Upper lobe of left lung (tissue), 6 donors: Measurements from ENCODE around the gene ISM2. TPM values are rescaled to one million over a fixed set of nuclear protein-coding genes. Genes with fewer than 3 reads are reported as not detected.
"Not testable (repeated sequence)": the region's sequence is repeated elsewhere in the genome, so short reads cannot be mapped to it uniquely, and the experiment has no call there.

Experiments
- ATAC-seq, 2 donors: fragments of 200-7000 bp; cut with Tn5 transposase; one replicate each; pipeline ENCODE4 v1.9.1; 2022; ENCODE audit warnings: mild to moderate bottlenecking in 2 of 2, moderate library complexity in 2 of 2; ENCODE audit not compliant: low FRiP score in 2 of 2
- DNase-seq, 2 donors: peaks; one replicate each; pipeline ENCODE4 v3.0.0-alpha.2; 2019 to 2020
- H3K27ac ChIP-seq, 4 donors: fragments of 200-600 bp; sonication (generic); one replicate each; pipeline ENCODE4 v1.5.1; 2016 to 2019
- H3K27me3 ChIP-seq, 4 donors: fragments of 200-600 bp; sonication (generic); one replicate each; pipeline ENCODE4 v1.5.1; 2017 to 2019
- H3K36me3 ChIP-seq, 4 donors: fragments of 200-600 bp; sonication (generic); one replicate each; pipeline ENCODE4 v1.5.1; 2016 to 2019
- H3K4me1 ChIP-seq, 4 donors: fragments of 200-600 bp; sonication (generic); one replicate each; pipeline ENCODE4 v1.5.1; 2018 to 2019
- H3K4me3 ChIP-seq, 4 donors: fragments of 200-600 bp; sonication (generic); one replicate each; pipeline ENCODE4 v1.5.1; 2017 to 2019; ENCODE audit warnings: mild to moderate bottlenecking in 2 of 4, moderate library complexity in 1 of 4
- H3K9me3 ChIP-seq, 4 donors: fragments of 200-600 bp; sonication (generic); one replicate each; pipeline ENCODE4 v1.5.1; 2018 to 2019
- EP300 ChIP-seq, 4 donors: sonication (generic); formaldehyde crosslinking; IDR thresholded peaks; one replicate each; pipeline ENCODE4 v1.5.1; 2017; ENCODE audit warnings: antibody characterized with exemption in 4 of 4, control low read depth in 2 of 4
- POLR2A ChIP-seq, 4 donors: fragments of 450-650 bp; IDR thresholded peaks; one replicate each; pipeline ENCODE4 v1.5.1; 2016 to 2017; ENCODE audit warnings: antibody characterized with exemption in 4 of 4, mild to moderate bottlenecking in 2 of 4
- POLR2AphosphoS5 ChIP-seq, 2 donors: sonication (generic); formaldehyde crosslinking; IDR thresholded peaks; one replicate each; pipeline ENCODE4 v1.5.1; 2017; ENCODE audit warnings: antibody characterized with exemption in 2 of 2
- WGBS, 2 donors: methylation state at CpG; one replicate each; pipeline ENCODE4 v1.1.5; 2017 to 2018; 5-methylcytosine and 5-hydroxymethylcytosine counted together
- total RNA-seq, 6 donors: library from RNA; depleted of rRNA in 4 of 6; stranded (reverse); fragments of >200 nt in 4 of 6; gene quantifications; one replicate each; pipeline versions ENCODE4 v1.1.0 to v1.2.1, GENCODE V29; 2016 to 2021
- TF ChIP-seq, protein P1 (sequence below), 6 experiments: fragments of 450-650 bp in 4 of 6; fragments of 200-600 bp in 2 of 6; sonication (generic) in 2 of 6; IDR thresholded peaks; one replicate each; pipeline ENCODE4 v1.5.1; 2016 to 2019; ENCODE audit warnings: antibody characterized with exemption in 6 of 6
- donor health status: DM: no; HTN: no; CAD: no; lungs with moderate emphysema.
- donor health status: DM: no; HTN: yes; CAD: no; lungs with severe emphysema.

ISM2 gene
- total RNA-seq, 6 donors from 2014 or later: not detected

DNA sequence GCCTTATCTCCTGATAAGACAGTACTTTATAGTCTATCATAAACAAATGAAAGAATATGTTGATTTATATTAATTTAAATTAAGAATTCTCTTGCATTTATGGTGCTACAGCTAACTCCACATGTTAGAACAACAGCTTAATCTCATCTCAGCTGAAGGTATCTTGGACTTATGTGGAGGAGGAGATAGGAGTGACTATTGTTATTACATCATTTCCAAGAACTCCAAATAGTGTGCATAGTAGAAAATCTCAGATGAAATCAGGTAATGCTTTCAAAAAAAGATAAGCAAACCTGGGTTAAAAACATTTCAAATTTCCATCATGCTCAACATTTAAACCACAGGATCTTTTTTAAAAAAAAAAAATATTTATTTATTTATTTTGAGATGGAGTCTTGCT, 31.3 kb upstream of the ISM2 start:
- ATAC-seq: no peak
- no peak for DNase-seq
- Histone ChIP-seq H3K4me3 (no peak overlapping the region), H3K27ac (no peak overlapping the region), H3K27me3 (no peaks in the 10 kb centered on the region), H3K4me1 (no peaks in the 10 kb centered on the region), H3K36me3 (peaks cover 0 to 4% (median 1%) of the 10 kb centered on the region in 4 donors), H3K9me3 (no peaks in the 10 kb centered on the region)
- no peak for TF ChIP-seq EP300 (IDR thresholded peaks at IDR 0.05)
- no peak for TF ChIP-seq POLR2AphosphoS5 (IDR thresholded peaks at IDR 0.05)
- TF ChIP-seq POLR2A (IDR thresholded peaks at IDR 0.05): no peak
- TF ChIP-seq, protein P1, sequence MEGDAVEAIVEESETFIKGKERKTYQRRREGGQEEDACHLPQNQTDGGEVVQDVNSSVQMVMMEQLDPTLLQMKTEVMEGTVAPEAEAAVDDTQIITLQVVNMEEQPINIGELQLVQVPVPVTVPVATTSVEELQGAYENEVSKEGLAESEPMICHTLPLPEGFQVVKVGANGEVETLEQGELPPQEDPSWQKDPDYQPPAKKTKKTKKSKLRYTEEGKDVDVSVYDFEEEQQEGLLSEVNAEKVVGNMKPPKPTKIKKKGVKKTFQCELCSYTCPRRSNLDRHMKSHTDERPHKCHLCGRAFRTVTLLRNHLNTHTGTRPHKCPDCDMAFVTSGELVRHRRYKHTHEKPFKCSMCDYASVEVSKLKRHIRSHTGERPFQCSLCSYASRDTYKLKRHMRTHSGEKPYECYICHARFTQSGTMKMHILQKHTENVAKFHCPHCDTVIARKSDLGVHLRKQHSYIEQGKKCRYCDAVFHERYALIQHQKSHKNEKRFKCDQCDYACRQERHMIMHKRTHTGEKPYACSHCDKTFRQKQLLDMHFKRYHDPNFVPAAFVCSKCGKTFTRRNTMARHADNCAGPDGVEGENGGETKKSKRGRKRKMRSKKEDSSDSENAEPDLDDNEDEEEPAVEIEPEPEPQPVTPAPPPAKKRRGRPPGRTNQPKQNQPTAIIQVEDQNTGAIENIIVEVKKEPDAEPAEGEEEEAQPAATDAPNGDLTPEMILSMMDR (IDR thresholded peaks at IDR 0.05): no peak

DNA sequence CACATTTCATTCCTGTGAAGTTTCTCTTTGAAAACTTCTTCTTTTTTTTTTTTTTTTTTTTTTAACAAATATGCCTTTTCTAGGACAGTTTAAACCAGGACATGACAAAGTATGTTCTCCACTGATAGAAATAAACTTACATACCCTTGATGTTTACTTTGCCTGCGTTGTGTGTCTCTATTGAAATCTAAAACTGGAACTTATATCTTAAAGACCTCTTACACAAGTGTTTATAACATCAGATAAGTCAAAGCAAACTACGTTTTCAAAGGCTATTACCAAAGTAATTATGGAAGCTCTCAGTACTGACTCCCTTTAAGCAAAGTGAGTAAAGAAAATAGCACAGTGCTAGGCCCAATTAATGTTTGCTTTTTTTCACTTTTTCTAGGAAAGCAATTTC, 30.6 kb upstream of the ISM2 start:
- no peak for DNase-seq
- Histone ChIP-seq H3K4me3 (no peak overlapping the region), H3K36me3 (peaks cover 0 to 4% (median 1%) of the 10 kb centered on the region in 4 donors), H3K27ac (no peak overlapping the region), H3K9me3 (no peaks in the 10 kb centered on the region), H3K27me3 (no peaks in the 10 kb centered on the region), H3K4me1 (no peaks in the 10 kb centered on the region)
- WGBS, 2 donors: 57 to 66% methylated on average over 2 of the region's 2 CpGs
- TF ChIP-seq EP300 (IDR thresholded peaks at IDR 0.05) (no peak), POLR2AphosphoS5 (IDR thresholded peaks at IDR 0.05) (no peak), POLR2A (IDR thresholded peaks at IDR 0.05) (no peak)
- TF ChIP-seq, protein P1 (IDR thresholded peaks at IDR 0.05): no peak
- ATAC-seq: no peak

DNA sequence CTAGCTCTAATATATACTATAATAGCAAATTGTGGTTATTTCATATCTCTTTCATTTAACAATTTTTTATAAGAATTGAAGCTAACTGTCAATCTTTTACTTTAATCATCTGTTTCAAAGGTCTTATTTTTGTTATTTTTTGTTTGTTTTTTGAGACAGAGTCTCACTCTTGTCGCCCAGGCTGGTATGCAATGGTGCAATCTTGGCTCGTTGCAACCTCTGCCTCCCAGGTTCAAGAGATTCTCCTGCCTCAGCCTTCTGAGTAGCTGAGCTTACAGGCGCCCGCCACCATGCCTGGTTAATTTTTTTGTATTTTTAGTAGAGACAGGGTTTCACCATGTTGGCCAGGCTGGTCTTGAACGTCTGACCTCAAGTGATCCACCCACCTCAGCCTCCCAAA, 30.1 kb upstream of the ISM2 start:
- WGBS, 2 donors: 86 to 91% methylated on average over 5 of the region's 5 CpGs
- H3K36me3 ChIP-seq, H3K27ac ChIP-seq, DNase-seq, ATAC-seq, H3K4me3 ChIP-seq, H3K27me3 ChIP-seq, H3K4me1 ChIP-seq, H3K9me3 ChIP-seq: not testable (repeated sequence)

DNA sequence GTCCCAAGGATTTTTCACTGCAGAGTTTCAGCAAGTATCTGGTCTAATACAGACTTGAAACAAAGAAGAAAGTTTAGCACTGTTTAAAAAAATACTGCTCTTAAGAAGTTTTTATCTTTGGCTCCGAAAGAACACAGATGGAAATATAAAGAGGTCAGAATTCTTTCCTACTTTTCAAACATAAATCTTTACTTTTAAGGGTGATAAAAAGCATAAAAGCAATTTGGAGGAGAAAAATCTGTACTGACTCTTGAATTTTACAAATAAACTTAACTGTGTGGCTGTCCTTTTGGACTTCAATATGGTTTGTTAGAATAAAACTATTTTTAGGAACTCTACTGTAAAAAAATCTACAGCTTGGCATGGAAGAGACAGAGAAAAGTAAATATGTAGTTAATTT, 27.6 kb upstream of the ISM2 start:
- no peak overlapping the region for H3K4me3 ChIP-seq
- 61 to 89% methylated on average over 1 of the region's 1 CpG for WGBS, 2 donors
- no peak for TF ChIP-seq POLR2AphosphoS5 (IDR thresholded peaks at IDR 0.05)
- TF ChIP-seq EP300 (IDR thresholded peaks at IDR 0.05): no peak
- peaks cover 0 to 12% (median 7%) of the 10 kb centered on the region in 4 donors for H3K36me3 ChIP-seq
- H3K4me1 ChIP-seq: no peaks in the 10 kb centered on the region
- no peak for ATAC-seq
- no peaks in the 10 kb centered on the region for H3K9me3 ChIP-seq
- DNase-seq: no peak
- no peaks in the 10 kb centered on the region for H3K27me3 ChIP-seq
- no peak overlapping the region for H3K27ac ChIP-seq

DNA sequence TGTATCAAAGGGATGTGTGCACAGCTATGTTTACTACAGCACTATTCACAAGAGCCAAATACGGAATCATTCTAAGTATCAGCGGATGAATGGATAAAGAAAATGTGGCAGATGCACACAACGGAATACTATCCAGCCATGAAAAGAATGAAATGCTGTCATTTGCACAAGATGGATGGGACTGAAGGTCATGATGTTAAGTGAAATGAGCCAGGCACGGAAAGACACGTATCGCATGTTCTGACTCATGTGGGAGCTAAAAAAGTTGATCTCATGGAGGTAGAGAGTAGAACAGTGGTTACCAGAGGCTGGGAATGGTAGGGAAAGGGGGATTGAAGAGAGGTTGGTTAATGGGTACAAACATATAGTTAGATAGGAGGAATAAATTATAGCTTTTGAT, 25.9 kb upstream of the ISM2 start:
- WGBS, 2 donors: 79 to 96% methylated on average over 6 of the region's 6 CpGs
- no peaks in the 10 kb centered on the region for H3K9me3 ChIP-seq
- ATAC-seq: no peak
- no peak for DNase-seq
- H3K27ac ChIP-seq: no peak overlapping the region
- no peaks in the 10 kb centered on the region for H3K27me3 ChIP-seq
- H3K4me1 ChIP-seq: no peaks in the 10 kb centered on the region
- peaks cover 0 to 27% (median 16%) of the 10 kb centered on the region in 4 donors for H3K36me3 ChIP-seq
- H3K4me3 ChIP-seq: no peak overlapping the region
- TF ChIP-seq POLR2A (IDR thresholded peaks at IDR 0.05) (no peak), EP300 (IDR thresholded peaks at IDR 0.05) (no peak), POLR2AphosphoS5 (IDR thresholded peaks at IDR 0.05) (no peak)
- TF ChIP-seq, protein P1 (IDR thresholded peaks at IDR 0.05): no peak

DNA sequence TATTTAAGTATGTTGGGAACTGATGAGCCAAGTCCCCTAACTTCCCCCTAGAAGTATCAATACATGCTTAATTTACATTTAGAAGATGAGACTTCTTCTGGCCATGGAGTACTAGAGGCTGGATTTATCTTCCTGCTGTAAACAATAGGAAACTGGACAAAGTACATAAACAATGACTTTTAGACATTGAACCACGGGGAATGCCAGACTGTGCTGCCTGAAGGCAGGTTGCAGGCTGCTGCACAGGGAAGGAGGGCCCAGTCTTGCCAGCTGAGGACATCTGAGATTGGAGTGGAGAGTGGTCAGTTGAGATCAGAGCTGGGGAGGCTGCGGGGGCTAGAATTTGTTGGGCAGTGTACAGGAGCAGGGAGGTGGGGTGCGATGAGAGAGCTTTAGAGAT, 24.5 kb upstream of the ISM2 start:
- Histone ChIP-seq H3K27me3 (no peaks in the 10 kb centered on the region), H3K27ac (no peak overlapping the region), H3K9me3 (no peaks in the 10 kb centered on the region), H3K36me3 (peaks cover 0 to 41% (median 25%) of the 10 kb centered on the region in 4 donors), H3K4me1 (no peaks in the 10 kb centered on the region), H3K4me3 (no peak overlapping the region)
- TF ChIP-seq POLR2AphosphoS5 (IDR thresholded peaks at IDR 0.05): no peak
- TF ChIP-seq EP300 (IDR thresholded peaks at IDR 0.05): no peak
- no peak for TF ChIP-seq POLR2A (IDR thresholded peaks at IDR 0.05)
- TF ChIP-seq, protein P1 (IDR thresholded peaks at IDR 0.05): no peak
- WGBS, 2 donors: 86% methylated on average over 3 of the region's 3 CpGs
- ATAC-seq: no peak
- DNase-seq: no peak
